ENCODE results near the gene ARSG. TPM values are rescaled to one million over a fixed set of nuclear protein-coding genes. Genes with fewer than 3 reads are reported as not detected.
A peak's percentile ranks its signal among the peaks of the same experiment; 100 is the strongest.

The ARSG gene
- total RNA-seq, 2 donors from 2014 or later, result 24.2 to 24.6 TPM

GRCh38 chr17:68289936-68290267 is 1.4 kb upstream of the ARSG start:
- ATAC-seq (replicated peaks in 1 of 2), result no peak
- Mint-ChIP-seq H3K27ac (peak overlapping the region; percentile 100), H3K27me3 (ENCODE audit: low read depth) (no peaks in the 10 kb centered on the region), H3K4me1 (ENCODE audit: low read depth) (peaks cover 56% of the 10 kb centered on the region), H3K4me3 (peak overlapping the region; percentile 99 to 100), H3K36me3 (ENCODE audit: insufficient read depth in 2 of 2) (peaks cover 0 to 3% of the 10 kb centered on the region in 2 donors), H3K9me3 (no peaks in the 10 kb centered on the region)
- DNase-seq, result no peak

- H3K4me3 Mint-ChIP-seq, result peak overlapping the region; percentile 99 to 100
- ATAC-seq (replicated peaks in 1 of 2), result no peak
- peak; percentile 40 to 61 for DNase-seq
- H3K9me3 Mint-ChIP-seq, result no peaks in the 10 kb centered on the region
- no peaks in the 10 kb centered on the region for H3K27me3 Mint-ChIP-seq (ENCODE audit: low read depth)
- peaks cover 0 to 3% of the 10 kb centered on the region in 2 donors for H3K36me3 Mint-ChIP-seq (ENCODE audit: insufficient read depth in 2 of 2)
- peaks cover 61% of the 10 kb centered on the region for H3K4me1 Mint-ChIP-seq (ENCODE audit: low read depth)
- peak overlapping the region; percentile 100 for H3K27ac Mint-ChIP-seq
These were observed 884 bp upstream of the ARSG start for GRCh38 chr17:68290268-68290954.

DNA sequence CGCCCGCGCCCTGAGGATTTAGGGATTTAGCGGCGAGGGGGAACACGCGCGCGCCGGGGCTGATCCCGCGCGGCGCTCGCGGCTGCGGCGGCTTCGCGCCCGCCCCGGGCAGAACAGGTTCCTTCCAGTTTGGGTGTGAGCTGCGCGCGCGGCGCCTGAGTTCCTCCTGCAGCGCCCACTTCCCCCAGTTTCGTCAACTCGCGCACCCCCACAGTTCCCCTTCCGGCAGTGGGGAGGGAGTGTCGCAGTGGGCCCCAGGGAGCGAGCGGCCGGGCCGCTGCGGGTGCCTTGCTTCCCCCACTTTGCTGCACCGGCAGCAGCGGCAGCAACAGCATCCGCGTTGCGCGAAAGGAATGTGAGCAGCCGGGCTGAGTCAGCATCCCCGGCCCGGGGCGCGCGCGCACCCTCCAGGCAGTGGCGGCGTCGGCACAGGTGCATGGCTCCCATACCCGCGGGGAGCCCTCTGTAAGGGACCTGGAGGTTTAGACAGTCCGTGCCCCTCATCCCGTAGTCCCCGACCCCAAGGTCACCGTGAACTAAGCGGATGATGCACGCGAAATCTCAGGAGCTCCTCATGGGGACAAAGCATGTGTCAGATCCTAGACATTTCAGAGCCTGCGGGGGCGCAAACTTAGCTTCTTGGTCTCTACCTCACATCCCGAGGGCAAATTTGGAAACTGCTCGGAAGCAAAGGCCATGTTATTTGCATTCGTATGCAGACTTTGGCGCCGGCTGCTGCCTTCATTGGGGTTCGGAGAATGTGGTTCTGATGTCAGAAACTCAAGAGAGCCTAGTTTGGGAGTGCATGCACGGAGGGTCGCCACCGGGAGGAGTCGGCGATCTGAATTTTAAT is 767 bp downstream of the ARSG start:
- Mint-ChIP-seq H3K9me3 (no peaks in the 10 kb centered on the region), H3K27me3 (ENCODE audit: low read depth) (no peaks in the 10 kb centered on the region), H3K27ac (peak overlapping the region; percentile 59), H3K36me3 (ENCODE audit: insufficient read depth in 2 of 2) (peaks cover 0 to 3% of the 10 kb centered on the region in 2 donors), H3K4me3 (peak overlapping the region; percentile 87 to 100), H3K4me1 (ENCODE audit: low read depth) (peaks cover 74% of the 10 kb centered on the region)
- DNase-seq, result peak; percentile 88
- peak; percentile 67 to 71 for ATAC-seq (replicated peaks in 1 of 2)

DNA sequence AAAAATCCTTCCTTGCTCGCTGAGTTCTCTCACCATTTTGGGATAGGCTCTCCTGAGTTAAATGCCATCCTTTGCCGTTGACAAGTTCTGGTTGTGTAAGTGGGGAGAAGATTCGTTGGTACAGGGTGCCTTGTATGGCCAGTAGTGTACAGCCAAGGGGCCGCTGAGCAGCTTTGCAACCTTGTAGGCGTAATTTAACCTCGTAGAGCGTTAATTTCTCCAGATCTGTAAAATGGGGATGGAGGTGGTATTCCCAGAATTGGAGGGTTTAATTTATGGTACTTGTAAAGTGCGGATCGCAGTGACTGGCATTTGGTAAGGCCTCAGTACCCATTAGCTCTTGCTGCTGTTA is 1.4 kb downstream of the ARSG start:
- Mint-ChIP-seq H3K27me3 (ENCODE audit: low read depth) (no peaks in the 10 kb centered on the region), H3K4me1 (ENCODE audit: low read depth) (peaks cover 80% of the 10 kb centered on the region), H3K27ac (peak overlapping the region; percentile 59), H3K9me3 (no peaks in the 10 kb centered on the region), H3K36me3 (ENCODE audit: insufficient read depth in 2 of 2) (peaks cover 0 to 3% of the 10 kb centered on the region in 2 donors), H3K4me3 (peak overlapping the region; percentile 87 to 100)
- ATAC-seq (replicated peaks in 1 of 2), result no peak
- no peak for DNase-seq

DNA sequence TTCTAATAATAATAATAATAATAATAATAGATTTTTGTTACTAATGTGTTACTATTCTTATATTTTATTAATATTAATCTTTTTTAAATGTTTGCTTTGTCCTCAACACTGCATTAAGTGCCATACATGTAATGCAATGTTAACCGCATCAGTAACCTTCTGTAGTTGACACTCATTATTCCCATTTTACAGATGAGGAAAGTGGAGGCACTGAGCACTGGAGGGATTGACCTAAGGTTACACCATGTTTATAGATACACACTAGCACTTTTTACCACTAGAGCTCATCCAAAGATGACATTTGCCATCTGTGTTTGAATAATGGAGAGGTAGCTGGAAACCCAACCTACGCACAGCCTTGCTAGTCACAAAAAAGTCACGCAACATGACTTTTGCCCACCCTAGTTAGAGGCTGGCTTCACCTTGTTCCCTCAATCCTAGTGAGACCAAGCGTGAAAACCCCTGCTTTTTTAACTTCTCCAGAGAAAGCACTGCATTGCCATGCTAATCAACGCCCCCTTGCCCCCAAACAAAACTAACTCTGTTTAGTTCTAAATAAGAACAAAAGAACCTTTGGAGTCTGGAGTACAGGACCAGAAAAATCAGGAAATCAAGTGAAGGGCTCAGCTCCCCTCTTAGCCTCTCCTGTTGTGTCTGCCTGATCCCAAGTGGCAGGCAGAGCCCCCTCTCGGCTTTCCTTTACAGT is 2.3 kb downstream of the ARSG start:
- ATAC-seq (replicated peaks in 1 of 2) (no peak), DNase-seq (no peak)
- H3K27me3 Mint-ChIP-seq (ENCODE audit: low read depth), result no peaks in the 10 kb centered on the region
- H3K4me1 Mint-ChIP-seq (ENCODE audit: low read depth), result peaks cover 74% of the 10 kb centered on the region
- H3K36me3 Mint-ChIP-seq (ENCODE audit: insufficient read depth in 2 of 2), result peaks cover 0 to 3% of the 10 kb centered on the region in 2 donors
- H3K27ac Mint-ChIP-seq, result no peak overlapping the region
- H3K9me3 Mint-ChIP-seq, result no peaks in the 10 kb centered on the region
- peak overlapping the region in 1 of 2 donors; percentile 27 for H3K4me3 Mint-ChIP-seq

DNA sequence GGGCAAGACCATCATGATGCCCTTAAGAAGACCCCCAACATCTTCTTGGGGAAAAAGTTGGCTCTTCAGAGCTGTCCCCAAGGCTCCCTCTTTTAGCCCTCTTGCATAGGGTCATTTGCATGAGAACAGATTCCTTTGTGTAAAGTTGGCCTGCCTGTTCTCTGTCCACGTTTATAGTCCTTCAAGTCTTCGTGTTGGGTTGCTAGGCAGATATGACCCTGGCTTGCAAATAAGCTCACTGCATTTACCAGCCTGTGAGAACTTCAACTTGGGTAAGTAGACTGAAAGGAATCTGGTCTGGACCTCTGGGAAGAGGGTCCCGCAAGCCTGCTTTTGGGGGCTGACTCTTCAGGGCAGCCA is 2.9 kb downstream of the ARSG start:
- H3K27ac Mint-ChIP-seq, result no peak overlapping the region
- H3K9me3 Mint-ChIP-seq, result no peaks in the 10 kb centered on the region
- H3K4me3 Mint-ChIP-seq, result peak overlapping the region in 1 of 2 donors; percentile 27
- H3K27me3 Mint-ChIP-seq (ENCODE audit: low read depth), result no peaks in the 10 kb centered on the region
- DNase-seq (no peak), ATAC-seq (replicated peaks in 1 of 2) (no peak)
- peaks cover 0 to 3% of the 10 kb centered on the region in 2 donors for H3K36me3 Mint-ChIP-seq (ENCODE audit: insufficient read depth in 2 of 2)
- H3K4me1 Mint-ChIP-seq (ENCODE audit: low read depth), result peaks cover 69% of the 10 kb centered on the region

GRCh38 chr17:68294617-68295016 is 3.3 kb downstream of the ARSG start:
- Mint-ChIP-seq H3K36me3 (ENCODE audit: insufficient read depth in 2 of 2) (peaks cover 0 to 3% of the 10 kb centered on the region in 2 donors), H3K27me3 (ENCODE audit: low read depth) (no peaks in the 10 kb centered on the region), H3K27ac (no peak overlapping the region), H3K9me3 (no peaks in the 10 kb centered on the region), H3K4me3 (peak overlapping the region; percentile 18 to 62), H3K4me1 (ENCODE audit: low read depth) (peaks cover 65% of the 10 kb centered on the region)
- ATAC-seq (replicated peaks in 1 of 2), result no peak
- no peak for DNase-seq

DNA sequence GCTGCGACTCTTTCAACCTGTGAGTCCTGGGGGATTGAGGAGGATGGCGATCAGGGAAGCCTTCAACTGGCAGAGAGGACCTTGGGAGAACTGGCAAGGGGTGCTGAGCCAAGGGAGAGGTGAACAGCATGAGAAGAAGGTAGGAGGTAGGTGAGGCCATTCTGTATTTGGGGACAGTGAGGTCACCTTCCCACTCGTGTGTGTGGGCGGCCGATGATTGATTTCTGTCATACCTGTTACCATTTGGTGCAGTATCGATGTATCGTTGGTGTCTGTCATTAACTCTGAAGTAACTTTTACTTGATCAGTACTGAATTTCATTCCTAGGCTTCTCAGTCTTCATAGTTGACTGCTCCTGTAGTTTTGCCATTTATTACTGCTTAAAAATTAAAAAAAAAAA is 3.8 kb downstream of the ARSG start:
- Mint-ChIP-seq H3K4me3 (peak overlapping the region; percentile 18 to 62), H3K9me3 (no peaks in the 10 kb centered on the region), H3K36me3 (ENCODE audit: insufficient read depth in 2 of 2) (peaks cover 0 to 3% of the 10 kb centered on the region in 2 donors), H3K27me3 (ENCODE audit: low read depth) (no peaks in the 10 kb centered on the region), H3K4me1 (ENCODE audit: low read depth) (peaks cover 60% of the 10 kb centered on the region), H3K27ac (no peak overlapping the region)
- ATAC-seq (replicated peaks in 1 of 2) (no peak), DNase-seq (peak; percentile 70 to 73)

- DNase-seq (peak; percentile 68 to 77), ATAC-seq (replicated peaks in 1 of 2) (peak; percentile 43 to 62)
- Mint-ChIP-seq H3K4me1 (ENCODE audit: low read depth) (peaks cover 52% of the 10 kb centered on the region), H3K4me3 (peak overlapping the region; percentile 66 to 74), H3K27ac (peak overlapping the region; percentile 87), H3K9me3 (no peaks in the 10 kb centered on the region), H3K36me3 (ENCODE audit: insufficient read depth in 2 of 2) (no peaks in the 10 kb centered on the region), H3K27me3 (ENCODE audit: low read depth) (no peaks in the 10 kb centered on the region)
These were observed 5.2 kb downstream of the ARSG start for GRCh38 chr17:68296217-68297191.

DNA sequence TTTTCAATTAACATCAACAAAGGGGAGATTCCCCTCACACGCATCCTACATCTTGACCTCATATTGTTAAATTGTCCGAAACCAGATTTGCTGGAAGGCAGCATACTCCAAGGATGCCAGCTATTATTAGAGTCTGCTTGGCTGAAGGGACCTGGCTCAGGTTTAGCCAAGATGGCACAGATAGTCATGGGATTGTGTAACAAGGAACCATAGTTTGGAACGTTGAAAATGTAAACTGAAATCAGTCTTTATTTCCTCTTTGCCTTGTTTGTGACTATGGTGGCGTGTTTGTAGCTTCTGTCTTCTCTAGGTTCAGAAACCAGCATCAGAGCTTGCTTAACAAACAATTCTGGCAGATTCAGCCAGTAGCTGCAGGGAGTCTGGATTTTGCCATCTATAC is 5.9 kb downstream of the ARSG start:
- Mint-ChIP-seq H3K27ac (peak overlapping the region; percentile 87), H3K27me3 (ENCODE audit: low read depth) (no peaks in the 10 kb centered on the region), H3K4me1 (ENCODE audit: low read depth) (peaks cover 52% of the 10 kb centered on the region), H3K9me3 (no peaks in the 10 kb centered on the region), H3K4me3 (peak overlapping the region; percentile 66 to 74), H3K36me3 (ENCODE audit: insufficient read depth in 2 of 2) (no peaks in the 10 kb centered on the region)
- no peak for DNase-seq
- ATAC-seq (replicated peaks in 1 of 2), result no peak

- H3K4me3 Mint-ChIP-seq, result no peak overlapping the region
- no peak for ATAC-seq (replicated peaks in 1 of 2)
- no peak for DNase-seq
- no peaks in the 10 kb centered on the region for H3K27me3 Mint-ChIP-seq (ENCODE audit: low read depth)
- H3K4me1 Mint-ChIP-seq (ENCODE audit: low read depth), result peaks cover 40% of the 10 kb centered on the region
- no peak overlapping the region for H3K27ac Mint-ChIP-seq
- no peaks in the 10 kb centered on the region for H3K36me3 Mint-ChIP-seq (ENCODE audit: insufficient read depth in 2 of 2)
- H3K9me3 Mint-ChIP-seq, result no peaks in the 10 kb centered on the region
These were observed 7.3 kb downstream of the ARSG start for GRCh38 chr17:68298601-68299000.

DNA sequence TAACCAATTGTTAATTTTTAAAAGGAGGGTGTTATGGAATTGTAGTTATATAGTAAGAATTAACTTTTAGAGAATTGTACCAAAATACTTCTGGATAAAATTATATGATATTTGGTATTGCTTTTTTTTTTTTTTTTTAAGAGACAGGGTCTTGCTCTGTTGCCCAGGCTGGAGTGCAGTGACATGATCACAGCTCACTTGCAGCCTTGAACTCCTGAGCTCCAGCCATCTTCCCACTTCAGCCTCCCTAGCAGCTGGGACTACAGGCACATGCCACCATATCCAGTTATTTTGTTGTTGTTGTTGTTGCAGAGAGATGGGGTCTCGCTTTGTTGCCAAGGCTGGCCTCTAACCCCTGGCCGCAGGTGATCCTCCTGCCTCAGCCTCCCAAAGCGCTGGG is 8.5 kb downstream of the ARSG start:
- peaks cover 29% of the 10 kb centered on the region for H3K4me1 Mint-ChIP-seq (ENCODE audit: low read depth)
- H3K27ac Mint-ChIP-seq, result no peak overlapping the region
- H3K27me3 Mint-ChIP-seq (ENCODE audit: low read depth), result no peaks in the 10 kb centered on the region
- H3K36me3 Mint-ChIP-seq (ENCODE audit: insufficient read depth in 2 of 2), result no peaks in the 10 kb centered on the region
- no peaks in the 10 kb centered on the region for H3K9me3 Mint-ChIP-seq
- no peak for ATAC-seq (replicated peaks in 1 of 2)
- no peak for DNase-seq
- H3K4me3 Mint-ChIP-seq, result no peak overlapping the region
